ENCODE measurements around the gene ELK3.

ELK3 gene

GRCh38 chr12:96196781-96197180, 2.6 kb downstream of the ELK3 start:
- Histone ChIP-seq H3K4me3 (ENCODE audit: low read length) (no peak overlapping the region), H3K79me1 (ENCODE audit: low read length) (peaks cover 4% of the 10 kb centered on the region), H3K79me2 (ENCODE audit: control insufficient read depth, insufficient read depth, low read length) (peaks cover 12% of the 10 kb centered on the region), H3K18ac (ENCODE audit: low read length) (no peak overlapping the region), H3K4me1 (ENCODE audit: control insufficient read depth, low read depth, low read length) (peaks cover 2% of the 10 kb centered on the region), H2AK5ac (ENCODE audit: low read length) (no peak overlapping the region), H2BK5ac (ENCODE audit: low read length) (no peak overlapping the region), H3K9ac (ENCODE audit: low read length) (no peak overlapping the region), H2BK120ac (ENCODE audit: low read depth, low read length) (no peak overlapping the region), H3K27me3 (ENCODE audit: insufficient read depth, low read length, poor library complexity) (no peaks in the 10 kb centered on the region), H3K56ac (ENCODE audit: low read length) (no peak overlapping the region), H3K4me2 (ENCODE audit: low read length) (no peak overlapping the region), H4K5ac (ENCODE audit: low read length) (no peak overlapping the region), H3K36me3 (ENCODE audit: control insufficient read depth, insufficient read depth, low read length) (no peaks in the 10 kb centered on the region), H3K4ac (ENCODE audit: low read depth, low read length) (no peak overlapping the region), H2BK15ac (replicated peaks; ENCODE audit: low read depth) (no peak overlapping the region), H3K23ac (ENCODE audit: low read length) (no peak overlapping the region), H3K27ac (ENCODE audit: low read depth, low read length) (no peak overlapping the region), H4K8ac (ENCODE audit: low read depth, low read length) (no peak overlapping the region)
- no CpG with 5 or more reads among the region's 6 CpGs for WGBS (ENCODE audit: extremely low coverage, insufficient coverage, low lambda C conversion rate)
- DNase-seq, result no peak

- Histone ChIP-seq H3K27me3 (ENCODE audit: insufficient read depth, low read length, poor library complexity) (no peaks in the 10 kb centered on the region), H4K8ac (ENCODE audit: low read depth, low read length) (no peak overlapping the region), H3K4me1 (ENCODE audit: control insufficient read depth, low read depth, low read length) (peaks cover 2% of the 10 kb centered on the region), H3K9ac (ENCODE audit: low read length) (no peak overlapping the region), H2BK120ac (ENCODE audit: low read depth, low read length) (no peak overlapping the region), H3K79me2 (ENCODE audit: control insufficient read depth, insufficient read depth, low read length) (peaks cover 12% of the 10 kb centered on the region), H3K18ac (ENCODE audit: low read length) (no peak overlapping the region), H3K56ac (ENCODE audit: low read length) (no peak overlapping the region), H3K79me1 (ENCODE audit: low read length) (peaks cover 4% of the 10 kb centered on the region), H3K36me3 (ENCODE audit: control insufficient read depth, insufficient read depth, low read length) (no peaks in the 10 kb centered on the region), H2BK15ac (replicated peaks; ENCODE audit: low read depth) (no peak overlapping the region), H4K5ac (ENCODE audit: low read length) (no peak overlapping the region), H3K4ac (ENCODE audit: low read depth, low read length) (no peak overlapping the region), H2BK5ac (ENCODE audit: low read length) (no peak overlapping the region), H3K23ac (ENCODE audit: low read length) (no peak overlapping the region), H2AK5ac (ENCODE audit: low read length) (no peak overlapping the region), H3K4me2 (ENCODE audit: low read length) (no peak overlapping the region), H3K4me3 (ENCODE audit: low read length) (no peak overlapping the region), H3K27ac (ENCODE audit: low read depth, low read length) (no peak overlapping the region)
- DNase-seq, result no peak
- WGBS (ENCODE audit: extremely low coverage, insufficient coverage, low lambda C conversion rate), result no CpG with 5 or more reads among the region's 3 CpGs
Measured at GRCh38 chr12:96197503-96198272, 3.5 kb downstream of the ELK3 start.

GRCh38 chr12:96198965-96199364, 4.8 kb downstream of the ELK3 start:
- Histone ChIP-seq H3K56ac (ENCODE audit: low read length) (no peak overlapping the region), H3K36me3 (ENCODE audit: control insufficient read depth, insufficient read depth, low read length) (no peaks in the 10 kb centered on the region), H3K79me1 (ENCODE audit: low read length) (peaks cover 4% of the 10 kb centered on the region), H3K4me3 (ENCODE audit: low read length) (no peak overlapping the region), H4K5ac (ENCODE audit: low read length) (no peak overlapping the region), H3K18ac (ENCODE audit: low read length) (no peak overlapping the region), H3K23ac (ENCODE audit: low read length) (no peak overlapping the region), H3K9ac (ENCODE audit: low read length) (no peak overlapping the region), H2BK15ac (replicated peaks; ENCODE audit: low read depth) (no peak overlapping the region), H4K8ac (ENCODE audit: low read depth, low read length) (no peak overlapping the region), H3K27me3 (ENCODE audit: insufficient read depth, low read length, poor library complexity) (no peaks in the 10 kb centered on the region), H3K4me1 (ENCODE audit: control insufficient read depth, low read depth, low read length) (peaks cover 2% of the 10 kb centered on the region), H2BK120ac (ENCODE audit: low read depth, low read length) (no peak overlapping the region), H3K79me2 (ENCODE audit: control insufficient read depth, insufficient read depth, low read length) (peaks cover 12% of the 10 kb centered on the region), H3K4me2 (ENCODE audit: low read length) (no peak overlapping the region), H2AK5ac (ENCODE audit: low read length) (no peak overlapping the region), H3K4ac (ENCODE audit: low read depth, low read length) (no peak overlapping the region), H3K27ac (ENCODE audit: low read depth, low read length) (no peak overlapping the region), H2BK5ac (ENCODE audit: low read length) (no peak overlapping the region)
- DNase-seq, result no peak

DNA sequence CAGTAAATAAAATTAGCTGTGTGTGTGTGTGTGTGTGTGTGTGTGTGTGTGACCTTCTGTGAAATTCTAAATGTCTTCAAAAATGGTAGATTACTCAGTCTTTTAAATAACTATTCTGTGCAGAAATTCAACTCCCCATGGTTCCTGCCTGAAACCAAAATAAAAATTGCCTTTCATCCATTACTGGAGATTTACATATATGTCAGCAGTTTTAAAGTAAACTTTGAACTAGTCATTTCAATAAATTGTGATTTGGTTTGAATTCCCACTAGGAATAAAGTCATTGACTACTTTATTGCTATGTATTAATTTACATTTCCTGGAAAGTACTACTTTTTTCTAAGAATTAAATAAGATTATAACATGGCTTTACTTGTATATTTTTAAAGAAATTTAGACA, 5.3 kb downstream of the ELK3 start:
- Histone ChIP-seq H3K27ac (ENCODE audit: low read depth, low read length) (no peak overlapping the region), H2BK5ac (ENCODE audit: low read length) (no peak overlapping the region), H4K5ac (ENCODE audit: low read length) (no peak overlapping the region), H3K4me2 (ENCODE audit: low read length) (no peak overlapping the region), H3K79me1 (ENCODE audit: low read length) (peaks cover 4% of the 10 kb centered on the region), H3K4me3 (ENCODE audit: low read length) (no peak overlapping the region), H3K36me3 (ENCODE audit: control insufficient read depth, insufficient read depth, low read length) (no peaks in the 10 kb centered on the region), H3K27me3 (ENCODE audit: insufficient read depth, low read length, poor library complexity) (no peaks in the 10 kb centered on the region), H3K79me2 (ENCODE audit: control insufficient read depth, insufficient read depth, low read length) (peaks cover 12% of the 10 kb centered on the region), H3K4me1 (ENCODE audit: control insufficient read depth, low read depth, low read length) (peaks cover 2% of the 10 kb centered on the region), H2AK5ac (ENCODE audit: low read length) (no peak overlapping the region), H2BK15ac (replicated peaks; ENCODE audit: low read depth) (no peak overlapping the region), H4K8ac (ENCODE audit: low read depth, low read length) (no peak overlapping the region), H3K4ac (ENCODE audit: low read depth, low read length) (no peak overlapping the region), H3K56ac (ENCODE audit: low read length) (no peak overlapping the region), H3K9ac (ENCODE audit: low read length) (no peak overlapping the region), H2BK120ac (ENCODE audit: low read depth, low read length) (no peak overlapping the region), H3K18ac (ENCODE audit: low read length) (peak overlapping the region; percentile 60), H3K23ac (ENCODE audit: low read length) (no peak overlapping the region)
- DNase-seq, result no peak

- Histone ChIP-seq H3K36me3 (ENCODE audit: control insufficient read depth, insufficient read depth, low read length) (no peaks in the 10 kb centered on the region), H3K4me3 (ENCODE audit: low read length) (no peak overlapping the region), H3K4me2 (ENCODE audit: low read length) (no peak overlapping the region), H2BK5ac (ENCODE audit: low read length) (no peak overlapping the region), H3K27ac (ENCODE audit: low read depth, low read length) (no peak overlapping the region), H3K4ac (ENCODE audit: low read depth, low read length) (no peak overlapping the region), H2BK120ac (ENCODE audit: low read depth, low read length) (no peak overlapping the region), H3K79me2 (ENCODE audit: control insufficient read depth, insufficient read depth, low read length) (peaks cover 12% of the 10 kb centered on the region), H4K8ac (ENCODE audit: low read depth, low read length) (no peak overlapping the region), H3K4me1 (ENCODE audit: control insufficient read depth, low read depth, low read length) (peaks cover 2% of the 10 kb centered on the region), H3K9ac (ENCODE audit: low read length) (no peak overlapping the region), H2AK5ac (ENCODE audit: low read length) (no peak overlapping the region), H3K23ac (ENCODE audit: low read length) (no peak overlapping the region), H2BK15ac (replicated peaks; ENCODE audit: low read depth) (no peak overlapping the region), H3K27me3 (ENCODE audit: insufficient read depth, low read length, poor library complexity) (no peaks in the 10 kb centered on the region), H3K56ac (ENCODE audit: low read length) (no peak overlapping the region), H3K18ac (ENCODE audit: low read length) (no peak overlapping the region), H4K5ac (ENCODE audit: low read length) (no peak overlapping the region), H3K79me1 (ENCODE audit: low read length) (peaks cover 6% of the 10 kb centered on the region)
- no CpG with 5 or more reads among the region's 6 CpGs for WGBS (ENCODE audit: extremely low coverage, insufficient coverage, low lambda C conversion rate)
- peak; percentile 61 for DNase-seq
Measured at GRCh38 chr12:96201272-96202227, 7.4 kb downstream of the ELK3 start.
